DMS53 (cell line): ENCODE results near the gene OR6P1.

Experiments
- DNase-seq: peaks from one replicate; lab custom pipeline; 2025; lab: John Stamatoyannopoulos, UW

The OR6P1 gene

DNA sequence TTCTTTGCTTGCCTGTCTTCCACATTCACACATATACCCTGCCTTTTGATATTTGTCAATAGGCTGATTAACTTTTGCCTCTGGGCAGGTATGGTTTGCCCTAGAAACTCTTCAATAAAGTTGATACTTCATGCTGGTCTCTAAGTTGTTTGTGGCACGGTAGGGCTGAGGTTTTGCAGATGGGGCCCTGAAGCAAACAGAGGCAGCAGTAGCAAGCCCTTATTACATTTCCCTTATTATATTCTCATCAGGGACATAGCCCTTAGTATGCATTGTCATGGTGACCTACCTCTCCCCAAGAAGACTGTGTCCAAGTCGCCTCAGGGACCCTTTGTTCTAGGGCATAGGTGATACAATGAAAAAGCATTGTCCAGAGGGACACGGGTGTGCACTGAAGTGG is at the start of gene OR6P1:
TSS of gene OR6P1 (minus strand) at position 101 of the 400 bp plus-strand sequence. CDS start 6,976 bp downstream, outside the sequence.
- no peak for DNase-seq

- DNase-seq: no peak
Observed at GRCh38 chr1:158613764-158614163, 43.4 kb upstream of the OR6P1 start.

DNA sequence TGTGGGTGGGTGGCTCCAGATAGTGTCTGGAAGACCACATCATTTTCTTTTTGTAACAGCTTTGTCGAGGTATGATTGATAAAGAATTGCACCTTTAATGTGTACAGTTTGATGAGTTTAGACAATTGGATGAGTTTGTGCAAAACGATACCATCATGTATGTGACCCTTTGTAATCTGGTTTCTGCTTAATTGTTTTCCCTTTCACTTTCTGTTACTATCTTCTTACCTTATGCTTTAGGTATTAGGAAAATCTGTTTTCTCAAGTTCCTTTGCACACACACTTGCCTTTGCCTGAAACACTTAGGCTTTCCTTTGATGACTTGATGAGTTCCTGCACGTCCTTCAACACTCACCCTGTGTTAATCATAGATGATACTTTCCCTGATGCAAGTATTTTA is 41.5 kb upstream of the OR6P1 start:
- no peak for DNase-seq

- no peak for DNase-seq
Observed at GRCh38 chr1:158607296-158607695, 36.9 kb upstream of the OR6P1 start.

- DNase-seq: no peak
Observed at GRCh38 chr1:158604968-158605367, 34.6 kb upstream of the OR6P1 start, which contains the start of gene OR10Z1. Gene OR10Z1 (plus strand): TSS chr1:158605268. CDS start chr1:158606439, 1,171 bp downstream.

DNA sequence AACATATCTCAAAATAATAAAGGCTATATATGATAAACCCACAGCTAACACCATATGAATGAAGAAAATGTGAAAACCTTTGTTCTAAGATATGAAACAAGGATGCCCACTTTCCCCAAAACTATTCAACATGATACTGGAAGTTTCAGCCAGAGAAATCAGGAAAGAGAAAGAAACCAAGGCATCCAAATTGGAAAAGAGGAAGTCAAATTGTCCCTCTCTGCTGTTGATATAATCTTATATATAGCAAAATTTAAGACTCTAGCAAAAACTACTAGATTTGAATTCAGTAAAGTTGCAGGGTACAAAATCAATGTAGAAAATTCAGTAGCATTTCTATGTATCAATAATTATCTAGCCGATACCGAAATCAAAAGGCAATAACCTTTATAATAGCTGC is 30.4 kb upstream of the OR6P1 start:
- no peak for DNase-seq

GRCh38 chr1:158586942-158587341 is 16.6 kb upstream of the OR6P1 start:
- no peak for DNase-seq

GRCh38 chr1:158583962-158584361 is 13.6 kb upstream of the OR6P1 start:
- no peak for DNase-seq

- no peak for DNase-seq
Observed at GRCh38 chr1:158579733-158580132, 9.4 kb upstream of the OR6P1 start, which contains the start of gene OR10X1. Gene OR10X1 (minus strand): TSS chr1:158579899. CDS start chr1:158579899, 0 bp downstream.

DNA sequence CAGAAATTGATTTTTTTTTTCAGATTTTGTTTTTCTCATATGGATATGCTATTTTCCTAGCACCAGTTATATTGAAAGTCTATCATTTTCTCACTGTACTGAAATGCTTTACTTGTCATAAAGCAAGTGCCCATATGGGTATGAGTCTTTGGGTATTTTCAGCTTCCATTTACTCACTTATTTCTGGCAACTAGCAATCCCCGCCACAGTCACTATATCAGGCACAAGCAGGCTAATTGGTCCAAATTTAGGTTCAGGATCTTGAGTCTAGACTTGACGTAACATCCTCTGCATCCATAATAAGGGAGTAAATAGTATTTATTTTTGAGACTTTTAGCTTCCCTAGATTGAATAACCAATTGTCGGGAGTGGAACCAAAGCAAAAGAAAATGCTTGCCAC is 7.2 kb upstream of the OR6P1 start:
- DNase-seq: no peak

DNA sequence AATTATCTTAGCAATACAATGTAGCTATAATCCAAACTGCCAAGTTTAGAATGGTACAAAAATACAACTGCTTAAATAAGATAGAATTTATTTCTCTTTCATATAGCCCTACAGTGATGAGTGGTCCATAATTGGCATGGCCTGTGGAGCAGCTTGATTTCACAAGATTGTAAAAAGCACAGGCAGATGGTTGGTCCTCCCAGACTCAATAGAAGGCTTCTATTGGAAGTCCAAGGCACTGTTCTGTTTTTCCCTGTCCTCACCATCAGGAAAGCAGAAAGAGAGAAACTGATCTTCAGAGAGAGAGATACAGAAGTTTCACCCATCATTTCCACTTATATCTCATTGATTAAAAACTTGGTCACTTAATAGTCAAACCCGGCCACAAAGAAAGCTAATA is 1.8 kb upstream of the OR6P1 start:
- no peak for DNase-seq

DNA sequence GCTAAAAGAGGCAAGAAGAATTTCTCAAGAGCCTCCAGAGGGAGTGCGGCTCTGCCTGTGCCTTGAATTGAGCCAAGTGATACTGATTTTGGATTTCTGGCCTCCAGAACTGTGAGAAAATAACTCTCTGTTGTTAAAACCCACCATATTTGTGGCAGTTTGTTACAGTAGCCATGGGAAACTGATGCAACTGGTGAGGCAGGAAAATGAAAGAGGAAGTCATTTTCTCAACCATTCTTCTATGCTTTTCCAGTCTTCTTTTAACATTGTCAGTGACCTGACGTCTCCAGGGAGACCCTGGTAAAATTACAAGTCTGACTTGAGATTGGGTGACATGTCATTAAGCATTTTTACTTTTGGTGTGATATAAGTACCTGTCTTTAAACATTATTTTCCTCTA is 5.8 kb downstream of the OR6P1 start:
- DNase-seq: no peak

GRCh38 chr1:158563853-158564252 is 6.5 kb downstream of the OR6P1 start:
- no peak for DNase-seq

DNA sequence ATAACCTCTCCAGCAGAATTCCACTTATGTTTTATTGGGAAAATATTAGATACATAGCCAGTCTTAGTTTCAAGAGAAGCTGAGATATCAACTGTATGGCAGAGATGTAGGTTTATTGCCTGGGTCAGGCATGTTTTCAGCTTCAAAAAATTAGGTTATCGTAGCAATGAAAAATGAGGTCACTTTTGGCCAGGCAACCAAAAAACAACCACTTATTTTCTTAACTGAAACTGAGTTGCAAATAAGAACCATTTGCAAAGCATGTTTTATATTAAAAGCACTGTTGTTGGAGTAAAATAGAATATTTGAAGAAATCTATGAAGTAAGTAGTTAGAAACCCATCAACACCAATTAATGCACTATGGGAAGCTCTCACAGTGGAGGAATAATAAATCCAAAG is 10.7 kb downstream of the OR6P1 start:
- no peak for DNase-seq

GRCh38 chr1:158554352-158554751 is 16.0 kb downstream of the OR6P1 start, which contains the start of gene OR6Y1:
Gene OR6Y1 (minus strand): TSS chr1:158554405. CDS start chr1:158548105, 6,300 bp downstream.
- DNase-seq: no peak

- no peak for DNase-seq
Observed at GRCh38 chr1:158552296-158552695, 18.1 kb downstream of the OR6P1 start.

- no peak for DNase-seq
Observed at GRCh38 chr1:158547533-158547932, 22.8 kb downstream of the OR6P1 start.

DNA sequence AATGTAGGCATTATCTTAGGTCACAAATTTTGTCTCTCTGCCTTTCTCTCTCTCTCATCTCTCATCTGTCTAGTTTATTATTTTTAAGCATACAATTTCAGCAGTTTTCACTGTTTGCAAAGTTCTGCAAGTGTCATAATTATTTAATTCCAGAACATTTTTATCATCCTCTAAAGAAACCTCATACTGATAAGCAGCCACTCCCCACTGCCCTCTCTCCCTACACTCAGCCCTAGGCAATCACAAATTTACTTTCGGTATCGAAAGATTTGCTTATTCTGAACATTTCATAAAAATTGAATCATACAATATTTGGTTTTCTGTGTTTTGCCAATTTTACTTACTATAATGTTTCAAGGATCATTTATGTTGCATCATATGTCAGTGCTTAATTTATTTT is 32.8 kb downstream of the OR6P1 start:
- no peak for DNase-seq

DNA sequence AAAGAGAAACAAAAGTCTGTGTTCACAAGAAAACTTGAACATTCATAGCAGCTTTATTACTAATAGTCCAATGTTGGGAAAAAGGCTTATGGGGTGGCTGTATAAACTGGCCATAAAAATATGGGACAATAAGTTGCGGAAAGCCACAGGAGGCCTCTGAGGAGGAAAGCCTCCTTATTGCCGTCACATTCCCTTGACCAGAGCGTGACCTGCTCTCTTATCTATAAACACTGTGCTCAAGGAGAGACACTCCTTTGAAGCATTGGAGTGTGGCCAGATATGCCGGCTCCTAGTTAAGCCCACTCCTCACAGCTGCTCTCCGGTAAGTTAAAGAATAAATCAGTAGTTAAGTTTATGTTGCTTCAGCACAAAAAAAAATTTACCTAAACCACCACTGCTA is 35.9 kb downstream of the OR6P1 start:
- DNase-seq: no peak

GRCh38 chr1:158527190-158527815 is 43.1 kb downstream of the OR6P1 start:
- peak; percentile 95 for DNase-seq

DNA sequence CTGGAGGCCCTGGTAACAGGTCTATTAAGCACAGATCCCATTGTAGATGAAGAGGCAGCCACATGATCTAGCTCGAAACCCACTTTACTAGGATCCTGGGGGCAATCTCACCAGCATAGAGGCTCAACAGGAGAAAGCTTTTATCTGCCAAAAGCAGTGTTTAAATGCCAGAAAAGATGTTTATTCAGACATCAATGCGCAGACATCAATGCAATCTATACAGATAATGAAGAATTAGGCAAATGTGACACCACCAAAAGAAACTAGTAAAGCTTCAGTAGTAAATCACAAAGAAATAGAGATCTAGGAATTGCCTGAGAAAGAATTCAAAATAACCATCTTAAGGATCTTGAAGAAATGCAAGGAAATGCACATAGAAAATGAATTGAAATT is 48.7 kb downstream of the OR6P1 start:
- no peak for DNase-seq

- DNase-seq: no peak
Observed at GRCh38 chr1:158520955-158521665, 49.3 kb downstream of the OR6P1 start.

- DNase-seq: no peak
Observed at GRCh38 chr1:158520021-158520420, 50.4 kb downstream of the OR6P1 start.

DNA sequence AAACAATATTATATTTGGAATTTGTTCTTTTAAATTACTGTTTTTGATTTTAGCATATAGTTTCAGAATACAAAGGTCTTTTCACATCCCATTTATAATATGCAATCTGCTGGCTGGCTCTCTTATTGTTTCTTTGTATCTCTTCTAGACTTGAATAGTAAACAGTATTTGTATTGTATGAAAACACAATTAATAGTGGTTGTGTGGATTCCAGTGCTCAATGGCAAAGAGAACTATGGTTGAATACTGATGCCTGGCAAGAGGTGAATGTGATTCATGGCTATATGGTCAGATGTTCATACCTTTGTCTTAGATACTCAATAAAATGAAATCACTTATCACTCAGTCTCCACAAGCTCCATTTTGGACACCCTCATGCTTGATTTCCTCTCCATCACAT is 53.4 kb downstream of the OR6P1 start:
- DNase-seq: no peak
